SK-N-SH (cell line): Measurements from ENCODE around the gene CACNA2D3.

Source experiments
- ELF1 ChIP-seq: IDR thresholded peaks from 2 replicates; pipeline ENCODE4 v1.4.0; 2012
- EZH2phosphoT487 ChIP-seq: fragments of 200-600 bp; sonication (generic); IDR thresholded peaks from 2 replicates; pipeline ENCODE4 v1.6.1; 2017; ENCODE audit warnings: low read depth, mixed run types, mild to moderate bottlenecking, antibody characterized with exemption, moderate library complexity, borderline replicate concordance
- FOXM1 ChIP-seq: IDR thresholded peaks from 2 replicates; pipeline ENCODE4 v1.4.0; 2012; ENCODE audit warnings: low read depth, mild to moderate bottlenecking
- TF ChIP-seq, protein P1 (sequence below): fragments of 200-600 bp; sonication (generic); IDR thresholded peaks from 2 replicates; pipeline ENCODE4 v1.6.1; 2017; ENCODE audit warnings: antibody characterized with exemption, mild to moderate bottlenecking, moderate library complexity
- TF ChIP-seq, protein P2 (sequence below): IDR thresholded peaks from 2 replicates; pipeline ENCODE4 v1.4.0; 2012; ENCODE audit warnings: low read depth
- TF ChIP-seq, protein P3 (sequence below): IDR thresholded peaks from 2 replicates; pipeline ENCODE4 v1.6.1; 2012; ENCODE audit warnings: mild to moderate bottlenecking, low read depth, low read length, moderate library complexity
- TF ChIP-seq, protein P4 (sequence below): IDR thresholded peaks from 2 replicates; pipeline ENCODE4; 2012

DNA sequence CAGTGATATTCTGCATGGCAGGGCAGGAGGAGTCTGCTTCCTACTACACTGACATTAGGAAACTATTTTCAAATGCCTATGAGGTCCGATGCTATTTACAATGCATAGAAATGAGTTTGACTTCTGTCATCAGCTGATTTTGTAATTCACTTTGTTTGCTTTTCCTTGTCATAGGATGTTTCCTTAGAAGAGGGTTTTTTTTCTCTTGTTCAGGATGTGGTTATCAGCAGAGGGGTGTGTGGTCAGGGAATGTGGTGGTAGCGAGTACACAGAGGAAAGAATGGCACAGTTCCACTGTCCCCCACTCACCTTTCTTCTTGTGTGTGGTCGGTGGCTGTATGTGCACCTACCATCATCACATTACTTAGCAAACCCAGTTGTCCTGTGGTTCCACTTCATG lies 574.0 kb downstream of the CACNA2D3 start:
- TF ChIP-seq, protein P1, sequence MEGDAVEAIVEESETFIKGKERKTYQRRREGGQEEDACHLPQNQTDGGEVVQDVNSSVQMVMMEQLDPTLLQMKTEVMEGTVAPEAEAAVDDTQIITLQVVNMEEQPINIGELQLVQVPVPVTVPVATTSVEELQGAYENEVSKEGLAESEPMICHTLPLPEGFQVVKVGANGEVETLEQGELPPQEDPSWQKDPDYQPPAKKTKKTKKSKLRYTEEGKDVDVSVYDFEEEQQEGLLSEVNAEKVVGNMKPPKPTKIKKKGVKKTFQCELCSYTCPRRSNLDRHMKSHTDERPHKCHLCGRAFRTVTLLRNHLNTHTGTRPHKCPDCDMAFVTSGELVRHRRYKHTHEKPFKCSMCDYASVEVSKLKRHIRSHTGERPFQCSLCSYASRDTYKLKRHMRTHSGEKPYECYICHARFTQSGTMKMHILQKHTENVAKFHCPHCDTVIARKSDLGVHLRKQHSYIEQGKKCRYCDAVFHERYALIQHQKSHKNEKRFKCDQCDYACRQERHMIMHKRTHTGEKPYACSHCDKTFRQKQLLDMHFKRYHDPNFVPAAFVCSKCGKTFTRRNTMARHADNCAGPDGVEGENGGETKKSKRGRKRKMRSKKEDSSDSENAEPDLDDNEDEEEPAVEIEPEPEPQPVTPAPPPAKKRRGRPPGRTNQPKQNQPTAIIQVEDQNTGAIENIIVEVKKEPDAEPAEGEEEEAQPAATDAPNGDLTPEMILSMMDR, result no peak
- TF ChIP-seq, protein P2, sequence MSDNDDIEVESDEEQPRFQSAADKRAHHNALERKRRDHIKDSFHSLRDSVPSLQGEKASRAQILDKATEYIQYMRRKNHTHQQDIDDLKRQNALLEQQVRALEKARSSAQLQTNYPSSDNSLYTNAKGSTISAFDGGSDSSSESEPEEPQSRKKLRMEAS, result no peak
- TF ChIP-seq ELF1 (no peak), FOXM1 (no peak), EZH2phosphoT487 (no peak)
- TF ChIP-seq, protein P3, sequence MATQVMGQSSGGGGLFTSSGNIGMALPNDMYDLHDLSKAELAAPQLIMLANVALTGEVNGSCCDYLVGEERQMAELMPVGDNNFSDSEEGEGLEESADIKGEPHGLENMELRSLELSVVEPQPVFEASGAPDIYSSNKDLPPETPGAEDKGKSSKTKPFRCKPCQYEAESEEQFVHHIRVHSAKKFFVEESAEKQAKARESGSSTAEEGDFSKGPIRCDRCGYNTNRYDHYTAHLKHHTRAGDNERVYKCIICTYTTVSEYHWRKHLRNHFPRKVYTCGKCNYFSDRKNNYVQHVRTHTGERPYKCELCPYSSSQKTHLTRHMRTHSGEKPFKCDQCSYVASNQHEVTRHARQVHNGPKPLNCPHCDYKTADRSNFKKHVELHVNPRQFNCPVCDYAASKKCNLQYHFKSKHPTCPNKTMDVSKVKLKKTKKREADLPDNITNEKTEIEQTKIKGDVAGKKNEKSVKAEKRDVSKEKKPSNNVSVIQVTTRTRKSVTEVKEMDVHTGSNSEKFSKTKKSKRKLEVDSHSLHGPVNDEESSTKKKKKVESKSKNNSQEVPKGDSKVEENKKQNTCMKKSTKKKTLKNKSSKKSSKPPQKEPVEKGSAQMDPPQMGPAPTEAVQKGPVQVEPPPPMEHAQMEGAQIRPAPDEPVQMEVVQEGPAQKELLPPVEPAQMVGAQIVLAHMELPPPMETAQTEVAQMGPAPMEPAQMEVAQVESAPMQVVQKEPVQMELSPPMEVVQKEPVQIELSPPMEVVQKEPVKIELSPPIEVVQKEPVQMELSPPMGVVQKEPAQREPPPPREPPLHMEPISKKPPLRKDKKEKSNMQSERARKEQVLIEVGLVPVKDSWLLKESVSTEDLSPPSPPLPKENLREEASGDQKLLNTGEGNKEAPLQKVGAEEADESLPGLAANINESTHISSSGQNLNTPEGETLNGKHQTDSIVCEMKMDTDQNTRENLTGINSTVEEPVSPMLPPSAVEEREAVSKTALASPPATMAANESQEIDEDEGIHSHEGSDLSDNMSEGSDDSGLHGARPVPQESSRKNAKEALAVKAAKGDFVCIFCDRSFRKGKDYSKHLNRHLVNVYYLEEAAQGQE, result no peak
- TF ChIP-seq, protein P4, sequence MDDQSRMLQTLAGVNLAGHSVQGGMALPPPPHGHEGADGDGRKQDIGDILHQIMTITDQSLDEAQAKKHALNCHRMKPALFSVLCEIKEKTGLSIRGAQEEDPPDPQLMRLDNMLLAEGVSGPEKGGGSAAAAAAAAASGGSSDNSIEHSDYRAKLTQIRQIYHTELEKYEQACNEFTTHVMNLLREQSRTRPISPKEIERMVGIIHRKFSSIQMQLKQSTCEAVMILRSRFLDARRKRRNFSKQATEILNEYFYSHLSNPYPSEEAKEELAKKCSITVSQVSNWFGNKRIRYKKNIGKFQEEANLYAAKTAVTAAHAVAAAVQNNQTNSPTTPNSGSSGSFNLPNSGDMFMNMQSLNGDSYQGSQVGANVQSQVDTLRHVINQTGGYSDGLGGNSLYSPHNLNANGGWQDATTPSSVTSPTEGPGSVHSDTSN, result no peak
